GM21737 (cell line): ENCODE measurements around the gene IBA57.
"Not testable (repeated sequence)": the region's sequence is repeated elsewhere in the genome, so short reads cannot be mapped to it uniquely, and the experiment has no call there.

Source experiments
- ATAC-seq: cut with Tn5 transposase; IDR thresholded peaks from one replicate; pipeline ENCODE4 v1.9.1; 2021; ENCODE audit warnings: mild to moderate bottlenecking, moderate library complexity; ENCODE audit not compliant: unreplicated experiment

Gene IBA57

DNA sequence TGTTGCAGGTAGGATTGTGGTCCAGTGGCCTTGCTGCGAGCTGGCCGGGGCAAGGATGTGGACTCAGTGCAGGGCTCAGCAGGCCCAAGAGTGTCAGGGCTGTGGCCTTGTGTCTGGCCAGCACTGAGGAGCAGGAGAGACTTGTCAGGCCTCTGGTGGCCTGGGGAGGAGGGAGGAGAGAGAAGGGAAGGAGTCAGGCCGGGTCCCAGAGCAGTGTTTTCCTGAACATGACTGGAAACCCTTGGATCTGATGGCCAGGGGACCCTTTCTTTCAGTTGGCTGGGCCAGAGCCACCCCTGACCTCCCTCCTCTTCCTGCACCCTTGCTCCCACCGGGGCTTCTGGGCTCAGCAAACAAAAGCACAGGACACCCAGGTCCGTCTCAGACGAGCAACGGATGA lies 5.1 kb downstream of the IBA57 start:
- no peak for ATAC-seq

DNA sequence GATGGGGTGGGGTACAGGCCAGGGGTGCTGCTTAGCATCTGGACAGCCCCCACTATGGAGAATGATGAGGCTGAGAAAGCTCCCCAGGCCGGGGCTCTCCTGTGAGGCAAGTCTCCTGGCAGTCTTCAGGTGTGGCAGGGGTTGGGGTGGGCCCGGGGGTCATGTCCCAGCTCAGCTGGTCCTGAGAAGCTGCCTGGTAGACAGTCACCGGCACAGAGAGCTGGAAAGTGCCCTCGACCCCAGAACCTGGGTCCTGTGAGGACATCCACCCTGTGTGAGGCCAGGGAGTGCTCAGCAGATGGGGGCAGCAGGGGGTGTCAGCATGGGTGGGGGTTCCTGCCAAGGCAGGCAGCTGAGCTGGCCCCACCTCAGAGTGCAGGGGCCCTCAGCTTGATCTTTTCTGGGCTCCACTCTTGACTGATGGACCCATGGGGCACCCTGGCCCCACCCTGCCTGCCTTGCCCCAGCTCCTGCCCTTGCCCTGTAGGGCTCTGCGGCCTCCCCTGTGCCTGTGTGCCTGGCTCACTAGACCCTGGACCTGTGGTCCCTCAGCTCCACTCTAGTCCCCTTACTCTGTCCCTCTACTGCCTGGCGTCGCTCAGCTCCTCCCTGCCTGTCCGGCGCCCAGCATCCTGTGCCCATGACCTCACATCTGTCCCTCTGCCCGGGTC lies 5.8 kb downstream of the IBA57 start:
- no peak for ATAC-seq

DNA sequence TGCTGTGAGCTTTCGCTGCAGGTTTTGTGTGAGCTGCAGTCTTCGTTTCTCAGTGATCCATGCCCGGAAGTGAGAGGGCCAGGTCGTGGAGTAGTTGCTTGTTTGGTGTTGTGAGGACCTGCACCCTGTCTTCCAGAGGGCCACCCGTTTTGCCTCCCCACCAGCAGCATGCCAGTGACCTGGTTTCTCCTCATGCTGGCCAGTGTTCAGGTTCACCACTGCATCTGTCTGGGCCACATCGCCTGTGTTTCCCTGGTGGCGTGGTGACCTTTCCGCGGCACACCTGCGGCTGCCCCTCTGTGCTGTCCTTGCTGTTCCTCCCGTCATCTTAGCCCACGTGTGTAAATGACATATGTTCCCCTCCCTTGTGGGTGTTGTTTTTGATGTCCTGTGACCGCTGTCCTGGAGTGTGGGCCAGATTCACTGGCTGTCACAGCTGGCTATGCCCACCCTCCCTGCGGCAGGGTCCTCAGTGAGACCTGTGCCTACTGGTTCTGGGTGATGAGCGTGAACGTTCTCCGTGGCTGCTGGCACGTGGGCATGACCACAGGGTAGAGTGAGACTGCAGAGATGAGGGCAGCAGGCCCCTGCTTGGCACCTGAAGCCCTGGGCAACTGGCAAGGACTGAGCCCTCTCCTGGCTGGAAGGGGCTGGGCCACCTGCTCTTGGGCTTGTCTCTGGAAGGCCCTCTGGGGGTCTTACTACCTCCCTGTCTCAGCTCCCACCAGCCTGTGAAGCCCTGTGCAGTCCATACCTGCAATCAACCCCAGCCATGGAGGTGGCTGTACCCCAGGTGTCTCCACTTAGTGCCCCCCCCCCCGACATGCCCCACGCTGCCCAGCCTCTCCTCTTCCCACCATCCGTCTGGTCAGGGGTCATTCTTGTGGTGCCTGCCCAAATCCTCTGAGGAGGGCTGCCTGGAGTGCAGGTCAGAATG lies 7.3 kb downstream of the IBA57 start:
- ATAC-seq: no peak

DNA sequence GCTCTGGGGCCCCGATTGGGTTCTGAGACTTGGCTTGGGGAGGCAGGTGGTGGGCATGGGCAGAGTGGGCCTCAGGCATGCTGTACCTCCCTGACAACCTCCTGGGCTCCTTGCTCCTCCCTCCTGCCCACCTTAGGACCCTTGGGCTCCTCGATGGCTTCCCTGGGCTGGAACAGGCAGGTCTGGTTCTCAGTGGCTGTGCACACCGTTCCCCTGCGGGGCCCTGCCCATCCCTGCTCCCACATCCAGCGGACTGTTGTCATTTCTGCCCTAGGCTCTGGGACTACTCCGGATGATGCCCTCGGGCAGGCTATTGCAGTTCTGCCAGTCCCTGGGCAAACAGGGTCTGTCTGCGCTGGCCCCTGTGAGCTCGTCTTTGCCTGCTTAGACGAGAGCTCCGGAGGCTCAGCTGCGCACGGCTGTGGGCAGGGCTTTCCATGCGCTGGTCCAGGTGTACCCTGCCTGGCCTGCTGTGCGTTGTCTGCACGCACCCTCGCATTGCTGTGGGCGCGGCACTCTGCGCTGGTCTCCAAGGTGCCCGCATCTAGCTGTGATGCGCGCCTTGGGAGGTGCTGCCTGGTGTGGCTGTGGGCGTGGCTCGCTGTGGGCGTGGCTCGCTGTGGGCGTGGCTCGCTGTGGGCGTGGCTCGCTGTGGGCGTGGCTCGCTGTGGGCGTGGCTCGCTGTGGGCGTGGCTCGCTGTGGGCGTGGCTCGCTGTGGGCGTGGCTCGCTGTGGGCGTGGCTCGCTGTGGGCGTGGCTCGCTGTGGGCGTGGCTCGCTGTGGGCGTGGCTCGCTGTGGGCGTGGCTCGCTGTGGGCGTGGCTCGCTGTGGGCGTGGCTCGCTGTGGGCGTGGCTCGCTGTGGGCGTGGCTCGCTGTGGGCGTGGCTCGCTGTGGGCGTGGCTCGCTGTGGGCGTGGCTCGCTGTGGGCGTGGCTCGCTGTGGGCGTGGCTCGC lies 8.2 kb downstream of the IBA57 start:
- ATAC-seq: not testable (repeated sequence)

DNA sequence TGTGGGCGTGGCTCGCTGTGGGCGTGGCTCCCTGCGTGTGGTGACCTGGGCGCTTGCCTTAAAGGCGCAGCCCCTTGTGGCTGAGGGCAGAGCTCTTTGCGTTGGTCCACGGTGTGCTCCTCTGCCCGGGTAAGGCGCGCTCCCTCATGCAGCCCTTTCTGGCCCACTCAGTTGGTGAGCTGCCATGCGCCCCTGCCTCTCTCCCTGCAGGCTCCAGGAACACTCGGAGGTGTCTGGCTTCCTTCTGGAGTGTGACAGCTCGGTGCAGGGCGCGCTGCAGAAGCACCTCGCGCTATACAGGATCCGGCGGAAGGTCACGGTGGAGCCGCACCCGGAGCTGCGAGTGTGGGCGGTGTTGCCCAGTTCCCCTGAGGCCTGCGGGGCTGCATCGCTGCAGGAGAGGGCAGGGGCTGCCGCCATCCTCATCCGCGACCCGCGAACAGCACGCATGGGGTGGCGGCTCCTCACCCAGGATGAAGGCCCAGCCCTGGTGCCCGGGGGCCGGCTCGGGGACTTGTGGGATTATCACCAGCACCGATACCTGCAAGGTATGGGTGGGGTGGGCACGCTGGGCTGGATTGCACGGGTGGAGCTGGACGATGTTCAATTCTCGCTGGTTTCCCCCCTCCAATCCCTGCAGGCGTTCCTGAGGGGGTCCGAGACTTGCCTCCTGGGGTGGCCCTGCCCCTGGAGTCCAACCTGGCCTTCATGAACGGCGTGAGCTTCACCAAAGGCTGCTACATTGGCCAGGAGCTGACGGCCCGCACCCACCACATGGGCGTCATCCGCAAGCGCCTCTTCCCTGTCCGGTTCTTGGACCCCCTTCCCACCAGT lies 9.1 kb downstream of the IBA57 start:
- no peak for ATAC-seq

DNA sequence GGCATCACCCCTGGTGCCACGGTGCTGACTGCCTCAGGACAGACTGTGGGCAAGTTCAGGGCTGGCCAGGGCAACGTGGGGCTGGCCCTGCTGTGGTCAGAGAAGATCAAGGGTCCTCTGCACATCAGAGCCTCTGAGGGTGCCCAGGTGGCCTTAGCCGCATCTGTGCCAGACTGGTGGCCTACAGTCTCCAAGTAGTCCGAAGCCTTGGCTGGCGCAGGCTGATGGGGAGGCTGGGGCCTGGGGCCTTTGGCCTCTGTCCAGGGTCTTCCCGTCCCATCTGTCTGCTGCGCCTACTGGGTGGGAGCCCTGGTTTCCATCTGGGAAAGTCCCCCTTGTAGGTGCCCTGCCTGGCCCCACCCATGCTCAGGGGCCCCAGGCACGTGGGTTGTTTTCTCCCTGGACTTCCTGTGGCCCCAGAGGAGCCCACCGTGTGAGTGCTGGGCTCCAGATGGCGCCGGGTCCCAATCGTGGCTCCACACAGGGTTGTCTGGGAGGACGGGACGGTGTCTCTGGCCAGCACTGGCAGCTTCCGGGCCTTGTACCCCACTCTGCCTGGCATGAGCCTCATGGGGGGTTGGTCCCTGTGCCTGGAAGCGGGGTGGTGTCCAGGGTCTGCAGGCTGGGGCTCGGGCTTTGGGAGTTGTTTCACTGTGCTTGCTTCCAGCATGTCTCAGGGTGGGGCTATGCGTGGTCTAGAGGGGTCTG lies 9.9 kb downstream of the IBA57 start:
- no peak for ATAC-seq

DNA sequence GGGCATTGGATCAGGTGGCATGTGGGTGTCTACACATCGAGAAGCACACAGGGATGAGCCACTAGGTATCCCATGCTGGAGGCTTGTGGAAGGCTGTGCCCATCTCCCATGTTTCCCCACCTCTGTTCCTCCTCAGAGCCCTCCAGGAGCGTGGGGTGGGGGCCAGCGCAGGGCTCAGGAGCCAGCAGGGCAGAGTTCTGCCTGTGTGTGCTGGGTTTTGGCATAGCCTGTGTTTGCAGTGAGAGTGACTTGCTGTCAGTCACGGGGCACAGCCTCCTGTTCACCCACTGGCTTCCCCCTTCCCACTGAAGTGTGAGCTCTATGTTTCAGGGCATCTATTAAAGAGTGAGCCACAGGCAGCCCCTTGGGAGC lies 10.4 kb downstream of the IBA57 start:
- ATAC-seq: no peak

DNA sequence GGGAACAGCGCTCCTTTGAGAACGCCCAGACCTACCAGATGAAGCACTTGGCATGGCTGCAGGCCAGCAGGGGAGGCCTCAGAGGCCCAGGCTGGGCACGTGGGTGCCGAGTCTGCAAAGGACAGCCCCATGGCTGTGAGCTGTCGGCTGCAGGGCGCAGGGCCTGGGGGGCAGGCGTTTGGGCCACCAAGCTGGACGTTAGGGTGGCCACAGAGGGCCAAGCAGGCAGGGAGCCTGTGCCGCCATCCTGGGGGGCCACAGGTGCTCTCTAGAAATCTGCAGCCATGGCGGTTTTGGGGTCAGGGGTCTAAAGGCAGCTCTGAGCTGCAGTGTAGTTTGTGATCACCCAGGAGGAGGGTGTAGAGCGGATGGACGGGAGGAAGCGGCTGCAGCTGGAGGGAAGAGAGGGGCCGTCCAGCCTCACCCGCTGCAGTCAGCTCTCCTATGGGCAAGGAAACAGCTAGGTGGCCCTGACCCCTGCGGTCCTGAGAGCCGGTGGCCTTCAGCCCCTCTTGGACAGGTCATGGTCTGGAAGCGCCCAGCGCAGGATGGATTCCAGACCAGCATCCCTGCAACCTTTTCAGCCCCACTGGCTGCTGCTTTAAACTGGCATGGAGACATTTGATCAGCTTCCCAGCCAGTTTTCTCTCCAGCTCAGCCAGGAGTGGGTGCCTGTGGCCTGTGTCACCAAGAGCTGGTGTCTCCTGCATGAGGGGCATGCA lies 11.0 kb downstream of the IBA57 start:
- ATAC-seq: no peak

DNA sequence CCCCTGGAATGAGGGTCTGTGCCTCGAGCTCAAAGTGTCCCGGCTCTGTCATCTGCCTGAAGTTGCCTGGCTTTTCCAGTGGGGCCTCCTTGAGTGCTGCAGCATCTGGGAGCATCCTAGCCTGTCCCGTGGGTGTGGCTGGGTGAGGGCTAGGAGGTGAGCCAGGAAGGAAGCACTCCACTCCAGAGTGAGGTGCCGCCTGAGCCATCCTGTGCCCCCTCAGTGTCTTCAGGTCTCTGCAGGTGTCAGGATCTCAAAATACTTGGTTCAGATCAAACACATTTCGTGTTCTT lies 11.5 kb downstream of the IBA57 start:
- no peak for ATAC-seq

DNA sequence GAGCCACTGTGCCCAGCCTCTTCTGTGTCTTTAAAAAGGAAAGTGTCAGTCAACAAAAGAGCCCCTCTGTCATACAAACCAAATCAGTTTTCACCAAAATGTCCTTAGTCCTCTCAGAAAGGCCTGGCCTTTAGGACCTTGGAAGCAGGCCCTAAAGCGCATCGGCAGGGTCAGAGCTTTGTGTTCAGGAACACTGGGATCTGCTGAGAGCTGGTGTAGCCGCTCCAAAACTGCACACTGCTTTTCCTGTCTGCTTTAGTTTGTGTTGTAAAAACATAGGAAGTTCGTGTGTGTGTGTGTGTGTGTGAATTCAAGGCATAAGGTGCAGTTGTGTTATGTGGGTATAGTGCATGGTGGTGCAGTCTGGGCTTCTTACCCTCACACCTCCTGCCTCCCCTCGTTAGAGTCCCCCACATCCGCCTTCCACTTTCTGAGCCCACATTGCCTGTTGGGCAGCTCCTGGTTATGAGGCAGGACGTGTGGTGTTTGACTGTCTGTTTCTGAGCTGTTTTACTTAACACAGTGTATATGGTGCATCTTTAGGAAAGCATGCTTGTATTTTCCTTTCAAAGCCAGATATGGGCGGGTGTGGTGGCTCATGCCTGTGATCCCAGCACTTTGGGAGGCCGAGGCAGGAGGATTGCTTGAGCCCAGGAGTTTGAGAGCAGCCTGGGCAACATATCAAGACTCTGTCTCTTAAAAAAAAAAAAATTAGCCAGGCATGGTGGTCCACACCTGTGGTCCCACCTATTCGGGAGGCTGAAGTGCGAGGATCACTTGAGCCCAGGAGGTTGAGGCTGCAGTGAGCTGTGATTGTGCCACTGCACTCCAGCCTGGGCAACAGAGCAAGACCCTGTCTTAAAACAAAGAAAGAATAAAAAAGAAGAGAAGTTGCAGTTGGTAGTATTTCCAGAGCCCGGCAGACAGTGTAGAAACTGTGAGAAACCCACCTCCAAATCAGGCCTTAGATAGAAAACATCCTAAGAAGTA lies 12.4 kb downstream of the IBA57 start:
- no peak for ATAC-seq

DNA sequence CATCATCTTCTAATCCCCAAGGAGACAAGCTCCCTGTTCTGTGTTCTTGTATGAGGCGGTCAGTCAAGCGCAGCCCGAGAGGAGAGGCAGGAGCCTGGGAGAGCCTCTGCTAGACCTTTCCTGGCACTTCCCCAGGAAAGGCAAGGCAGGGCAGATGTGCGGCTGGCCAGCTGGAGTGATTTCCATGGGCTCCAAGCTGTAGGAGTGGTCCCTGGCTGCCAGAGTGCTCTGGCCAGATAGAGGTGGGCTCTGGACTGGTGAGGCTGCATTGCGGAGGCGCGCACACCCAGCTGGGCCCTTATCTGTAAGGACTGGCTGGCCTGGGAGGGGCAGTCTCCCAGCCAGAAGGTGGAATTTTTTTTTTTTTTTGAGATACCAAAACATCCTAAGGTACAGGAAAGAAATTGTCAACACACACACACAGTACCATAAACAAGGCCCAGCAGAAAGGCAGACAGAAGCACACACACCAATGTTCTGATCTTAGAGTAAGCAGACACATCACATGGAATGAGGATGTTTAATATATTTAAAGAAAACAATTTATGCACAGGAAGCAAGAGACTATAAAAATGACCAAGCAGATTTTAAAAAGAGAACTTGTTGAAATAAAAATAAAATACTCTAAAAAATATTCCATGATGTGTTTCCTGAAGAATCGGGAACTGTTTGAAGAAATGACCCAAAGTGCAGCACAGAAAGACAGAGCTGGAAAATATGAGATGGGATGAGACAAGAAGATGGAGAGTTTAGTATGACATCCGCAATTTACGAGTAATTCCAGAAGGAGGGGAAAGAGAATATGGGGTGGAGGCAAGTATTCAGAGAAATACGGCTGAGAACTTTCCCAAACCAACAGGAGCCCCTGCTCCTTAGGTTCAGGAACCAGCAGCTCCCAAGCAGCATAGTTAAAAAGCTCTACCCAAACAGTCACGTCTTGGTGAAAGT lies 13.4 kb downstream of the IBA57 start:
- no peak for ATAC-seq

DNA sequence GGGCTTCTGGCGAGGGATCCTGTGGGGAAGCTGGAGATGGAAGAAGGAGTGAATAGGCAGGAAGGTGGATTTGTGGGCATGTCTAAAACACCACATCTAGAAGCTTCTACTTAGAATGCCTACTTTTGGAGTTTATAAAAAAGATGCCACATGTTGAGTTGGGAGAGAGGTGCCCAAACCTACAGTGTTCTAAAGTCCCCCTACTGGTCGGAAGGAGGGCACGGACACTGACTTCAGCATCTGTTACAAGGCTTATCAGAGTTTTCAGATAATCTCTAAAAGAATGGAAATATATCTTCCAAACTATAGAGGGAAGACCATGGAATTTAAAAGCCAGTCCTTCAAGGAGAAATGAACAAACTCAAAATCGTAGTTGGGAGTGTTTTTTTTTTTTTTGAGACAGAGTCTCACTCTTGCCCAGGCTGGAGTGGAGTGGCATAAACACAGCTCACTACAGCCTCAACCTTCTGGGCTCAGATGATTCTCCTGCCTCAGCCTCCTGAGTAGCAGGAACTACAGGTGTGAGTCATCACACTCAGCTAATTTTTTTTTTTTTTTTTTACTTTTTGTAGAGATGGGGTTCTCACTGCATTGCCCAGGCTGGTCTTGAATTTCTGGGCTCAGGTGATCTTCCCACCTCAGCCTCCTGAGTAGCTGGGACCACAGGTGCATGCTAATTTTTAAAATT lies 14.8 kb downstream of the IBA57 start:
- ATAC-seq: no peak

DNA sequence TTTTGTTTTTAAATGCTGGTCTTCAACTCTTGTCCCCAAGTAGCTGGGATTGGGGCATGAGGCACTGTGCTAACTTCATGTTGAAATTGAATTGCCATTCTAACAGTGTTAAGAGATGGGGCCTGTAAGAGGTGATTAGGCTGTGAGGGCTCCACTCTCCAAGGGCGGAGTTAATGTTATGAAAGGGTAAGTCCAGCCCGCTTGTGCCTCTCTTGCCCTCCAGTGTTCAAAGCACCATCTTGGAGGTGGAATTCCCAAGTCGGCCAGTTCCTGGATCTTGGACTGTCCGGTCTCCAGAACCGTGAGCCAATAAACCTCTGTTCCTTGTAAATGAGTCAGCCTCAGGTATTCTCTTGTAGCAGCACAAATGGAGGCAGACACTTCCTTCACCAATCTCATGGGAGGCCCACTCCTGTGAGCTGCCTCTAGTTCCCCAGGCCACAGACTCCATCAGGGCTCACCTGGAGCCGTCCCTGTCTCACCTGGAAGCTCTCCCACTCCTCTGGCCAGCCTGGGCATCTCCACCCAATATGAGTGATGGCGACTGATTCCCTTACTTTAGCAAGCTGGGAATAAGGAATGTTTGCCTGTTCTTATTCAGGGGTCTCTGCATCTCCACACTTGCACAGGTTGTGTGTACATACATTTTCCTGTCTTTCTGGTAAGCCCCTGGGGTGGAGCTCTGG lies 15.5 kb downstream of the IBA57 start:
- ATAC-seq: no peak

DNA sequence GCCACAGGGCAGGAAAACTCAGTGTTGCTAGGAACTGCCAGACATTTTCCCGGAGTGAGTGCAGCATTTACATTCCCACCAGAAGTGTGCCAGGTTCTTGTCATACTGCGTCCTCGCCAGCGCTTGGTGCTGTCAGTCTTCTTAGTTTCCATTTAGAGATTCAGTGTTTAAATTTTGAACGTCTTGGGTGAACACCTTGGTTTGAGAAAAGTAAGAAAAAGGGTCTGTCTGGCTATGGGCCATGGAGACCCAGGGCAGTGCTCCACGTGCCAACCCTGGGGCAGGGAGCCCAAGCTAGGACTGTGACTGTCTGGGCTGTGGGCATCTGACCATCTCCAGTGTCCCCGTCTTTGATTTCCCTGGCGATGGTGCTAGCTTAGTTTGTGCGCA lies 16.0 kb downstream of the IBA57 start:
- no peak for ATAC-seq

DNA sequence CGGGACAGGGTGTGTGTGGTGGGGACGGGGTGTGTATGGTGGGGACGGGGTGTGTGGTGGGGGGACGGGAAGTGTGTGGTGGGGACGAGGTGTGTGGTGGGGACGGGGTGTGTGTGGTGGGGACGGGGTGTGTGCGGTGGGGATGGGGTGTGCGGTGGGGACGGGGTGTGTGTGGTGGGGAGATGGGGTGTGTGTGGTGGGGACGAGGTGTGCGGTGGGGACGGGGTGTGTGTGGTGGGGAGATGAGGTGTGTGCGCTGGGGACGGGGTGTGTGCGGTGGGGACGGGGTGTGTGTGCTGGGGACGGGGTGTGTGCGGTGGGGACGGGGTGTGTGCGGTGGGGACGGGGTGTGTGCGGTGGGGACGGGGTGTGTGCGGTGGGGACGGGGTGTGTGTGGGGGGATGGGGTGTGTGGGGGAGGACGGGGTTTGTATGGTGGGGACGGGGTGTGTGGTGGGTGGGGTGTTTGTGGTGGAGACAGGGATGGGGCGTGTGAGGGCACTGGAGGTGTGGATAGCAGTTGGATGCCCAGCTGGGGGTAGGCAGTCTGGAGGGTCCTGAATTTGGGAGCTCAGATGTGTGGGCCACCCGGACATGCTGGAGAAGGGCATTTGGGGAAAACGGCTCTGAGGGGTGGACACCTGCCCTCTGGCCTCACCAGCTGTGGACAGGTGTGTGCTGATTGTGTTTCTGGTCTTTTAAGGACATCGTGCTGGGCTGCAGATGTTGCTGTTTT lies 16.9 kb downstream of the IBA57 start:
- ATAC-seq: no peak
